ENCODE results near the gene PROM2. TPM values are rescaled to one million over a fixed set of nuclear protein-coding genes. Genes with fewer than 3 reads are reported as not detected.

The PROM2 gene
- total and polyA plus RNA-seq, 4 donors = 0.99 to 5.9 (median 2.1) TPM

- peaks cover 21% of the 10 kb centered on the region for H3K36me3 ChIP-seq (ENCODE audit: control insufficient read depth, insufficient read depth, low read length)
- no peak for DNase-seq (ENCODE audit: low read depth in 4 of 6, low spot score in 6 of 6)
- no peaks in the 10 kb centered on the region for H3K27me3 ChIP-seq (ENCODE audit: control insufficient read depth, insufficient read depth, low read length)
- H3K9me3 ChIP-seq (ENCODE audit: control insufficient read depth, insufficient read depth, low read length) = no peaks in the 10 kb centered on the region
- no peaks in the 10 kb centered on the region for H3K4me1 ChIP-seq (ENCODE audit: control insufficient read depth, insufficient read depth, low read length)
- no peak overlapping the region for H3K4me3 ChIP-seq (ENCODE audit: low read depth, low read length)
- H3K27ac ChIP-seq (ENCODE audit: low read depth, low read length) = no peak overlapping the region
- WGBS (ENCODE audit: insufficient coverage) = 89% methylated on average over 25 of the region's 28 CpGs
Measured at GRCh38 chr2:95275601-95276243, 1.5 kb downstream of the PROM2 start.

GRCh38 chr2:95276244-95276887 lies 2.1 kb downstream of the PROM2 start:
- Histone ChIP-seq H3K4me3 (ENCODE audit: low read depth, low read length) (no peak overlapping the region), H3K27me3 (ENCODE audit: control insufficient read depth, insufficient read depth, low read length) (no peaks in the 10 kb centered on the region), H3K4me1 (ENCODE audit: control insufficient read depth, insufficient read depth, low read length) (no peaks in the 10 kb centered on the region), H3K36me3 (ENCODE audit: control insufficient read depth, insufficient read depth, low read length) (peaks cover 21% of the 10 kb centered on the region), H3K27ac (ENCODE audit: low read depth, low read length) (no peak overlapping the region), H3K9me3 (ENCODE audit: control insufficient read depth, insufficient read depth, low read length) (no peaks in the 10 kb centered on the region)
- DNase-seq (ENCODE audit: low read depth in 4 of 6, low spot score in 6 of 6) = no peak
- WGBS (ENCODE audit: insufficient coverage) = 82% methylated on average over 13 of the region's 22 CpGs

- H3K27ac ChIP-seq (ENCODE audit: low read depth, low read length) = no peak overlapping the region
- no peak for DNase-seq (ENCODE audit: low read depth in 4 of 6, low spot score in 6 of 6)
- no peaks in the 10 kb centered on the region for H3K27me3 ChIP-seq (ENCODE audit: control insufficient read depth, insufficient read depth, low read length)
- H3K36me3 ChIP-seq (ENCODE audit: control insufficient read depth, insufficient read depth, low read length) = peaks cover 24% of the 10 kb centered on the region
- no peaks in the 10 kb centered on the region for H3K9me3 ChIP-seq (ENCODE audit: control insufficient read depth, insufficient read depth, low read length)
- H3K4me1 ChIP-seq (ENCODE audit: control insufficient read depth, insufficient read depth, low read length) = no peaks in the 10 kb centered on the region
- WGBS (ENCODE audit: insufficient coverage) = 95% methylated on average over 8 of the region's 9 CpGs
- H3K4me3 ChIP-seq (ENCODE audit: low read depth, low read length) = no peak overlapping the region
Measured at GRCh38 chr2:95276888-95277245, 2.6 kb downstream of the PROM2 start.

- Histone ChIP-seq H3K9me3 (ENCODE audit: control insufficient read depth, insufficient read depth, low read length) (no peaks in the 10 kb centered on the region), H3K4me3 (ENCODE audit: low read depth, low read length) (no peak overlapping the region), H3K27me3 (ENCODE audit: control insufficient read depth, insufficient read depth, low read length) (no peaks in the 10 kb centered on the region), H3K4me1 (ENCODE audit: control insufficient read depth, insufficient read depth, low read length) (no peaks in the 10 kb centered on the region), H3K36me3 (ENCODE audit: control insufficient read depth, insufficient read depth, low read length) (peaks cover 29% of the 10 kb centered on the region), H3K27ac (ENCODE audit: low read depth, low read length) (no peak overlapping the region)
- DNase-seq (ENCODE audit: low read depth in 4 of 6, low spot score in 6 of 6) = no peak
- 75% methylated on average over 11 of the region's 11 CpGs for WGBS (ENCODE audit: insufficient coverage)
Measured at GRCh38 chr2:95277246-95277906, 3.1 kb downstream of the PROM2 start.

GRCh38 chr2:95278051-95278471 lies 3.8 kb downstream of the PROM2 start:
- Histone ChIP-seq H3K36me3 (ENCODE audit: control insufficient read depth, insufficient read depth, low read length) (peaks cover 31% of the 10 kb centered on the region), H3K27ac (ENCODE audit: low read depth, low read length) (no peak overlapping the region), H3K9me3 (ENCODE audit: control insufficient read depth, insufficient read depth, low read length) (no peaks in the 10 kb centered on the region), H3K4me1 (ENCODE audit: control insufficient read depth, insufficient read depth, low read length) (no peaks in the 10 kb centered on the region), H3K4me3 (ENCODE audit: low read depth, low read length) (no peak overlapping the region), H3K27me3 (ENCODE audit: control insufficient read depth, insufficient read depth, low read length) (no peaks in the 10 kb centered on the region)
- 91% methylated on average over 5 of the region's 7 CpGs for WGBS (ENCODE audit: insufficient coverage)
- DNase-seq (ENCODE audit: low read depth in 4 of 6, low spot score in 6 of 6) = no peak

- H3K36me3 ChIP-seq (ENCODE audit: control insufficient read depth, insufficient read depth, low read length) = peaks cover 33% of the 10 kb centered on the region
- WGBS (ENCODE audit: insufficient coverage) = 93% methylated on average over 5 of the region's 12 CpGs
- no peak for DNase-seq (ENCODE audit: low read depth in 4 of 6, low spot score in 6 of 6)
- H3K27ac ChIP-seq (ENCODE audit: low read depth, low read length) = no peak overlapping the region
- no peaks in the 10 kb centered on the region for H3K27me3 ChIP-seq (ENCODE audit: control insufficient read depth, insufficient read depth, low read length)
- no peaks in the 10 kb centered on the region for H3K4me1 ChIP-seq (ENCODE audit: control insufficient read depth, insufficient read depth, low read length)
- no peak overlapping the region for H3K4me3 ChIP-seq (ENCODE audit: low read depth, low read length)
- no peaks in the 10 kb centered on the region for H3K9me3 ChIP-seq (ENCODE audit: control insufficient read depth, insufficient read depth, low read length)
Measured at GRCh38 chr2:95278637-95279225, 4.5 kb downstream of the PROM2 start.

- Histone ChIP-seq H3K4me3 (ENCODE audit: low read depth, low read length) (no peak overlapping the region), H3K27ac (ENCODE audit: low read depth, low read length) (no peak overlapping the region), H3K27me3 (ENCODE audit: control insufficient read depth, insufficient read depth, low read length) (no peaks in the 10 kb centered on the region), H3K4me1 (ENCODE audit: control insufficient read depth, insufficient read depth, low read length) (no peaks in the 10 kb centered on the region), H3K9me3 (ENCODE audit: control insufficient read depth, insufficient read depth, low read length) (no peaks in the 10 kb centered on the region), H3K36me3 (ENCODE audit: control insufficient read depth, insufficient read depth, low read length) (peaks cover 30% of the 10 kb centered on the region)
- DNase-seq (ENCODE audit: low read depth in 4 of 6, low spot score in 6 of 6) = no peak
- WGBS (ENCODE audit: insufficient coverage) = 99% methylated on average over 16 of the region's 19 CpGs
Measured at GRCh38 chr2:95279435-95280035, 5.3 kb downstream of the PROM2 start.

- WGBS (ENCODE audit: insufficient coverage) = 87% methylated on average over 2 of the region's 8 CpGs
- H3K9me3 ChIP-seq (ENCODE audit: control insufficient read depth, insufficient read depth, low read length) = no peaks in the 10 kb centered on the region
Measured at GRCh38 chr2:95281071-95281470, 6.8 kb downstream of the PROM2 start.

GRCh38 chr2:95281786-95282185 lies 7.5 kb downstream of the PROM2 start:
- 93% methylated on average over 7 of the region's 8 CpGs for WGBS (ENCODE audit: insufficient coverage)

More at GRCh38 chr2:95281071-95281470, 6.8 kb downstream of the PROM2 start:
- Histone ChIP-seq H3K4me1 (ENCODE audit: control insufficient read depth, insufficient read depth, low read length) (no peaks in the 10 kb centered on the region), H3K27me3 (ENCODE audit: control insufficient read depth, insufficient read depth, low read length) (no peaks in the 10 kb centered on the region), H3K4me3 (ENCODE audit: low read depth, low read length) (no peak overlapping the region), H3K36me3 (ENCODE audit: control insufficient read depth, insufficient read depth, low read length) (peaks cover 28% of the 10 kb centered on the region), H3K27ac (ENCODE audit: low read depth, low read length) (no peak overlapping the region)
- DNase-seq (ENCODE audit: low read depth in 4 of 6, low spot score in 6 of 6) = no peak

More at GRCh38 chr2:95281786-95282185, 7.5 kb downstream of the PROM2 start:
- H3K36me3 ChIP-seq (ENCODE audit: control insufficient read depth, insufficient read depth, low read length) = peaks cover 21% of the 10 kb centered on the region
- H3K4me3 ChIP-seq (ENCODE audit: low read depth, low read length) = no peak overlapping the region
- no peaks in the 10 kb centered on the region for H3K4me1 ChIP-seq (ENCODE audit: control insufficient read depth, insufficient read depth, low read length)
- DNase-seq (ENCODE audit: low read depth in 4 of 6, low spot score in 6 of 6) = no peak
- no peak overlapping the region for H3K27ac ChIP-seq (ENCODE audit: low read depth, low read length)
- H3K27me3 ChIP-seq (ENCODE audit: control insufficient read depth, insufficient read depth, low read length) = no peaks in the 10 kb centered on the region
- H3K9me3 ChIP-seq (ENCODE audit: control insufficient read depth, insufficient read depth, low read length) = no peaks in the 10 kb centered on the region

Data from spinal cord (tissue), 10 donors.